D721Med (cell line): ENCODE data around the gene ZSCAN20.

Experiments used
- DNase-seq: peaks from one replicate; pipeline ENCODE4 v3.0.0; 2011; ENCODE audit warnings: low spot score; ENCODE audit not compliant: insufficient read length
- FAIRE-seq: peaks from 2 replicates; lab custom pipeline; 2011; peaks lifted over from hg19 to GRCh38; lab: Jason Lieb, UNC
- TF ChIP-seq, protein P1 (sequence below): IDR thresholded peaks from 2 replicates; pipeline ENCODE4 v1.5.1; 2012; ENCODE audit warnings: mild to moderate bottlenecking, control low read depth; ENCODE audit not compliant: insufficient read depth; ENCODE audit errors: missing control alignments

Gene ZSCAN20

DNA sequence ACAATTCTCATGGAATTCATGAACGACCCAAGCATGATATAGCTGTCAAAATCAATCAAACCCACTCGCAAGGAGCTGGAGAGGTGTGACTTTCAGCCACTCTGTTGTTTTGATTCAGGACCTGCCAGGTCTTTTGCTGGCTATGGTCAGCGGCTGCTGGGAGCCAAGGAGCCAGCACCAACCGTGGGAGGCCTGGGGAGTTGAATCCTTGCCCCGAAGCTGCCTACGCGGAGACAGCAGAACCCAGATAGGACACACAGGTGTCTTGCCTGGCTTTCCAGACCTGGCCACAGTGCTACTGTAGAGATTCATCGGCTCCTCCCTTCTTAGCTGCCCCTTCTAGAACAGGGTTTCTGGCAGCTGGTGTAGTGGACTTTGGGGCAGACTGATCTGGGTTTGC is 42.7 kb downstream of the ZSCAN20 start:
- DNase-seq (no peak), FAIRE-seq (no peak)
- TF ChIP-seq, protein P1, sequence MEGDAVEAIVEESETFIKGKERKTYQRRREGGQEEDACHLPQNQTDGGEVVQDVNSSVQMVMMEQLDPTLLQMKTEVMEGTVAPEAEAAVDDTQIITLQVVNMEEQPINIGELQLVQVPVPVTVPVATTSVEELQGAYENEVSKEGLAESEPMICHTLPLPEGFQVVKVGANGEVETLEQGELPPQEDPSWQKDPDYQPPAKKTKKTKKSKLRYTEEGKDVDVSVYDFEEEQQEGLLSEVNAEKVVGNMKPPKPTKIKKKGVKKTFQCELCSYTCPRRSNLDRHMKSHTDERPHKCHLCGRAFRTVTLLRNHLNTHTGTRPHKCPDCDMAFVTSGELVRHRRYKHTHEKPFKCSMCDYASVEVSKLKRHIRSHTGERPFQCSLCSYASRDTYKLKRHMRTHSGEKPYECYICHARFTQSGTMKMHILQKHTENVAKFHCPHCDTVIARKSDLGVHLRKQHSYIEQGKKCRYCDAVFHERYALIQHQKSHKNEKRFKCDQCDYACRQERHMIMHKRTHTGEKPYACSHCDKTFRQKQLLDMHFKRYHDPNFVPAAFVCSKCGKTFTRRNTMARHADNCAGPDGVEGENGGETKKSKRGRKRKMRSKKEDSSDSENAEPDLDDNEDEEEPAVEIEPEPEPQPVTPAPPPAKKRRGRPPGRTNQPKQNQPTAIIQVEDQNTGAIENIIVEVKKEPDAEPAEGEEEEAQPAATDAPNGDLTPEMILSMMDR = no peak

DNA sequence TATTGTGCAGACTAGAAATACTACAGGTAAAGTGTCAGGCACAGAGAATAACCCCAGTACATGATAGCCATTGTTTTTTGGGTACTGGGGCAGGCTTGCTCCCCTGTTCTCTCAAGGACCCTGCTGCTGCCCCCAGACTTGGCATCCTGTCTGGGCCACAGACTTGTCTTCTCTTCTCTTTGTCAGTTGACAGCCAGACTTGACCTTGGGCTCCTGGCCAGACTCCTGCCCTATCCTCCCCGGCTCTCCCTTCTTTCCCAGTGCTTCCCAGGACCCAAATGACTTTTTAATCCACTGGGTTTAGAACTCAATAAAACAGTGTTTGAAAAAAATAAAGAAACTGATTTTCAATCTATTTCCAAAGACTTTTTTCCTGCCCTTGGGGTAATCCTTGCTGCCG is 43.2 kb downstream of the ZSCAN20 start:
- TF ChIP-seq, protein P1 = no peak
- no peak for DNase-seq
- no peak for FAIRE-seq

GRCh38 chr1:33516428-33516827 is 44.0 kb downstream of the ZSCAN20 start:
- TF ChIP-seq, protein P1 = no peak
- FAIRE-seq = no peak
- DNase-seq = no peak

- TF ChIP-seq, protein P1 = no peak
- no peak for FAIRE-seq
- no peak for DNase-seq
Observed at GRCh38 chr1:33516891-33517567, 44.6 kb downstream of the ZSCAN20 start.

- DNase-seq = no peak
- TF ChIP-seq, protein P1 = no peak
Observed at GRCh38 chr1:33517596-33518250, 45.3 kb downstream of the ZSCAN20 start.

GRCh38 chr1:33519240-33519884 is 46.9 kb downstream of the ZSCAN20 start:
- TF ChIP-seq, protein P1 = no peak
- no peak for FAIRE-seq

More at GRCh38 chr1:33517596-33518250, 45.3 kb downstream of the ZSCAN20 start:
- no peak for FAIRE-seq

More at GRCh38 chr1:33519240-33519884, 46.9 kb downstream of the ZSCAN20 start:
- DNase-seq = no peak
